Lower leg skin (tissue), 4 donors: ENCODE results near the gene RHBDL3. TPM values are rescaled to one million over a fixed set of nuclear protein-coding genes. Genes with fewer than 3 reads are reported as not detected.

Experiments used
- DNase-seq, 2 donors: peaks; one replicate each; pipeline ENCODE4 v3.0.0-alpha.2; 2019; ENCODE audit warnings: low spot score in 2 of 2
- H3K4me3 ChIP-seq: fragments of 200-600 bp; sonication (generic); 2 replicates; pipeline ENCODE4 v1.5.1; 2017; ENCODE audit warnings: mild to moderate bottlenecking, low read depth; ENCODE audit not compliant: poor library complexity, severe bottlenecking
- CTCF ChIP-seq, 3 donors: fragments of 450-650 bp; IDR thresholded peaks; one replicate each; pipeline ENCODE4 v1.5.1; 2016; ENCODE audit warnings: antibody characterized with exemption in 3 of 3, mild to moderate bottlenecking in 3 of 3, moderate library complexity in 2 of 3
- POLR2A ChIP-seq, 2 donors: fragments of 450-650 bp; IDR thresholded peaks; one replicate each; pipeline ENCODE4 v1.6.1; 2016 to 2017; ENCODE audit warnings: antibody characterized with exemption in 2 of 2, mild to moderate bottlenecking in 1 of 2, moderate library complexity in 1 of 2
- WGBS, 2 donors: methylation state at CpG; one replicate each; pipeline ENCODE4 v1.1.5; 2018; 5-methylcytosine and 5-hydroxymethylcytosine counted together
- intact Hi-C: fragments of 100-400 bp; cut with DNase I; formaldehyde crosslinking; loops from one replicate; pipeline ENCODE4 v1.15.0; 2023; ENCODE audit warnings: low total_unique reads
- total RNA-seq, 4 donors: library from RNA; depleted of rRNA; stranded (reverse); fragments of >200 nt; gene quantifications; one replicate each; pipeline ENCODE4 v1.1.0, GENCODE V29; 2016

The RHBDL3 gene
- total RNA-seq, 4 donors from 2014 or later: 0.12 to 0.71 (median 0.55) TPM; not detected in 1

- intact Hi-C loops: no loop called here
- no peak for DNase-seq
- no peak overlapping the region for H3K4me3 ChIP-seq
- TF ChIP-seq POLR2A (IDR thresholded peaks at IDR 0.05): no peak
- no peak for TF ChIP-seq CTCF (IDR thresholded peaks at IDR 0.05)
- 68 to 80% methylated on average over 6 of the region's 6 CpGs for WGBS, 2 donors
These were observed 32.7 kb downstream of the RHBDL3 start for GRCh38 chr17:32298298-32298697.

- no peak overlapping the region for H3K4me3 ChIP-seq
- DNase-seq: no peak
- TF ChIP-seq POLR2A (IDR thresholded peaks at IDR 0.05): no peak
- TF ChIP-seq CTCF (IDR thresholded peaks at IDR 0.05): no peak
- intact Hi-C loops: no loop called here
- 52 to 63% methylated on average over 13 of the region's 13 CpGs for WGBS, 2 donors
These were observed 33.3 kb downstream of the RHBDL3 start for GRCh38 chr17:32298721-32299579.

- no peak for TF ChIP-seq POLR2A (IDR thresholded peaks at IDR 0.05)
- no peak for TF ChIP-seq CTCF (IDR thresholded peaks at IDR 0.05)
- 96 to 100% methylated on average over 7 of the region's 7 CpGs for WGBS, 2 donors
- H3K4me3 ChIP-seq: no peak overlapping the region
- intact Hi-C loops: no loop called here
- DNase-seq: no peak
These were observed 34.0 kb downstream of the RHBDL3 start for GRCh38 chr17:32299580-32300164.

GRCh38 chr17:32302037-32302436 lies 36.4 kb downstream of the RHBDL3 start:
- no peak for DNase-seq
- TF ChIP-seq CTCF (IDR thresholded peaks at IDR 0.05): no peak
- TF ChIP-seq POLR2A (IDR thresholded peaks at IDR 0.05): no peak
- no peak overlapping the region for H3K4me3 ChIP-seq
- intact Hi-C loops: no loop called here
- WGBS, 2 donors: 93% methylated on average over 4 of the region's 4 CpGs

- no peak for DNase-seq
- no peak overlapping the region for H3K4me3 ChIP-seq
- intact Hi-C loops: no loop called here
- 81 to 88% methylated on average over 10 of the region's 10 CpGs for WGBS, 2 donors
- TF ChIP-seq POLR2A (IDR thresholded peaks at IDR 0.05): no peak
These were observed 37.4 kb downstream of the RHBDL3 start for GRCh38 chr17:32302860-32303649.

GRCh38 chr17:32303781-32304288 lies 38.2 kb downstream of the RHBDL3 start:
- no peak for TF ChIP-seq CTCF (IDR thresholded peaks at IDR 0.05)
- no peak for TF ChIP-seq POLR2A (IDR thresholded peaks at IDR 0.05)
- no peak overlapping the region for H3K4me3 ChIP-seq
- no peak for DNase-seq
- intact Hi-C loops: no loop called here
- WGBS, 2 donors: 51 to 63% methylated on average over 2 of the region's 2 CpGs
